GM13977 (cell line): ENCODE measurements around the gene ALDH2.

Experiments
- DNase-seq: peaks from one replicate; pipeline ENCODE4 v3.0.0; 2012; ENCODE audit warnings: low spot score
- CTCF ChIP-seq: IDR thresholded peaks from 2 replicates; pipeline ENCODE4 v1.5.1; 2012; ENCODE audit warnings: mild to moderate bottlenecking, control low read depth; ENCODE audit not compliant: insufficient read depth; ENCODE audit errors: extremely low read depth, missing control alignments
- in situ Hi-C: fragments of 300-500 bp; cut with MboI; formaldehyde crosslinking; loops from one replicate; pipeline ENCODE4 v1.12.0; 2022; ENCODE audit warnings: low sequenced_read_pairs, low pct_unique_long_range_greater_than_20kb, mixed read lengths, inconsistent platforms; ENCODE audit not compliant: unreplicated experiment

ALDH2 gene

GRCh38 chr12:111841750-111842555 is 75.2 kb downstream of the ALDH2 start, which contains the start of gene MAPKAPK5:
Gene MAPKAPK5 (plus strand): TSS chr12:111842228. CDS start chr12:111842734, 506 bp downstream.
- in situ Hi-C loops: no loop called here
- TF ChIP-seq CTCF: no peak
- DNase-seq: peak; percentile 98

GRCh38 chr12:111842556-111843396 is 76.0 kb downstream of the ALDH2 start:
- peak; percentile 40 for DNase-seq
- in situ Hi-C loops: no loop called here
- no peak for TF ChIP-seq CTCF

DNA sequence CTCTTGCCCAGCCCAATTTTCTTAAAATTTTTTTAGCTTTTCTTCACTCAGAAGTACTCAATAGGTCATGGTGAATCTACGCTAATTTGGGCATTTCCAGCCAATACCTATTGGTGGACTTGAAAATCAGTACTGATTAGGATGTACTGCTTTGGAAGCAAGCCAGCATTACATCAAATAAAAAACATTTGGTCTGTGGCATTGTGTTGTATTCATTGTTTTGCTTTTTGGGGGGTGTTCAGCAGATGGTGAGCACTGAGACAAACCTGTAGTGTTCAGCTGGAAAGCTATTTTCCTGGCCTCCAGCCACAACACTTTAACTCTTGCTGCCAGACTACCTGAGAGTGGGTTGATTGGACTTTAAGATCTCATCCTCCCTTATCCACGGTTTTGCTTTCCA is 79.3 kb downstream of the ALDH2 start:
- no peak for TF ChIP-seq CTCF
- in situ Hi-C loops: no loop called here
- DNase-seq: no peak

DNA sequence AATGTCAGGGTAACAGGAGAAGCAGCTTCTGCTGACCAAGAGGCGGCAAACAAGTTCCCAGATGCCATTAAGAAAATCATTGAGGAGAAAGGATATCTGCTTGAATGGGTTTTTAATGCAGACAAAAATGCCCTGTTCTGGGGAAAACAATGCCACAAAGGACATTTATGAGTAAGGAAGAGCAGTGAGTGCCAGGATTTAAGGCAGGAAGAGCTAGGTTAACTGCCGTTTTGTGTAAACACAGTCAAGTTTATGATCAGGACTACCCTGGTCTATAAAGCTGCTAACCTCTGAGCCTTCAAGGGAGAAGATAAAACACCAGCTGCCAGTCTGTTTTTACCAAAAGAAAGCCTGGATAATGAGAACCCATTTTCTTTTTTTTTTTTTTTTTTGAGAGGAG is 83.8 kb downstream of the ALDH2 start:
- in situ Hi-C loops: no loop called here
- DNase-seq: no peak
- TF ChIP-seq CTCF: no peak

- in situ Hi-C loops: no loop called here
- DNase-seq: no peak
- no peak for TF ChIP-seq CTCF
These were observed 91.5 kb downstream of the ALDH2 start for GRCh38 chr12:111858186-111858585.

- in situ Hi-C loops: no loop called here
- no peak for DNase-seq
- TF ChIP-seq CTCF: no peak
These were observed 92.0 kb downstream of the ALDH2 start for GRCh38 chr12:111858778-111859177.
